Mucosa of descending colon (tissue), 3 donors: ENCODE measurements around the gene PTPRN2. TPM values are rescaled to one million over a fixed set of nuclear protein-coding genes. Genes with fewer than 3 reads are reported as not detected.

ENCODE experiments used
- ATAC-seq: fragments of 200-7000 bp; cut with Tn5 transposase; one replicate; pipeline ENCODE4 v1.9.1; 2020; ENCODE audit warnings: mild to moderate bottlenecking, moderate library complexity
- DNase-seq, 3 donors: peaks; one replicate each; pipeline ENCODE4 v3.0.0-alpha.2; 2020
- H3K36me3 ChIP-seq: fragments of 200-600 bp; one replicate; pipeline ENCODE4 v1.8.0; 2021; ENCODE audit warnings: low read depth, mild to moderate bottlenecking
- H3K4me1 ChIP-seq: fragments of 200-600 bp; one replicate; pipeline ENCODE4 v1.8.0; 2021; ENCODE audit warnings: low read depth, mild to moderate bottlenecking
- H3K4me3 ChIP-seq: fragments of 200-600 bp; one replicate; pipeline ENCODE4 v1.8.0; 2021; ENCODE audit warnings: mild to moderate bottlenecking
- H3K9me3 ChIP-seq: fragments of 200-600 bp; one replicate; pipeline ENCODE4 v1.8.0; 2021; ENCODE audit warnings: mild to moderate bottlenecking
- CTCF ChIP-seq: fragments of 200-600 bp; IDR thresholded peaks from one replicate; pipeline ENCODE4 v1.8.0; 2022; ENCODE audit warnings: antibody characterized with exemption, mild to moderate bottlenecking
- intact Hi-C, 2 donors: fragments of 100-400 bp; cut with DNase I in 1 of 2; cut with micrococcal nuclease in 1 of 2; formaldehyde crosslinking; loops; one replicate each; pipeline versions ENCODE4 v1.11.0 to v1.11.1; 2022; cut with DNase I, micrococcal nuclease
- total RNA-seq, 3 donors: library from RNA; stranded (reverse); fragmentation: NEBNext Ultra II Directional in 2 of 3; extraction: Animal tissue kit (Norgen Biotek cat#: 25700) in 2 of 3; gene quantifications; one replicate each; pipeline versions ENCODE4 v1.2.1 to v1.2.4, GENCODE V29; 2021 to 2023
- donor health status: DM: no; HTN: no; CAD: no; lungs with moderate emphysema.
- donor health status: DM: no; HTN: no; CAD: no.
- donor health status: DM: no; HTN: yes; CAD: no.

Gene PTPRN2
- total RNA-seq, 3 donors from 2014 or later = 12.5 to 28.0 (median 26.2) TPM

GRCh38 chr7:157637216-157637949 lies 950.2 kb downstream of the PTPRN2 start:
- no peak for ATAC-seq
- intact Hi-C loops = no loop called here
- peaks cover 3% of the 10 kb centered on the region for H3K9me3 ChIP-seq
- H3K4me1 ChIP-seq = no peaks in the 10 kb centered on the region
- no peaks in the 10 kb centered on the region for H3K36me3 ChIP-seq
- no peak for TF ChIP-seq CTCF
- H3K4me3 ChIP-seq = no peak overlapping the region
- no peak for DNase-seq

GRCh38 chr7:157635669-157636068 lies 952.0 kb downstream of the PTPRN2 start:
- DNase-seq (no peak), ATAC-seq (no peak)

GRCh38 chr7:157635148-157635500 lies 952.5 kb downstream of the PTPRN2 start:
- TF ChIP-seq CTCF = no peak
- no peak for ATAC-seq
- intact Hi-C loops = no loop called here

More at GRCh38 chr7:157635669-157636068, 952.0 kb downstream of the PTPRN2 start:
- Histone ChIP-seq H3K36me3 (no peaks in the 10 kb centered on the region), H3K4me3 (no peak overlapping the region), H3K9me3 (peaks cover 3% of the 10 kb centered on the region), H3K4me1 (no peaks in the 10 kb centered on the region)
- intact Hi-C loops = no loop called here
- no peak for TF ChIP-seq CTCF

GRCh38 chr7:157634401-157635147 lies 953.0 kb downstream of the PTPRN2 start:
- ATAC-seq = no peak
- Histone ChIP-seq H3K4me3 (no peak overlapping the region), H3K36me3 (no peaks in the 10 kb centered on the region), H3K9me3 (no peaks in the 10 kb centered on the region), H3K4me1 (no peaks in the 10 kb centered on the region)
- no peak for TF ChIP-seq CTCF
- intact Hi-C loops = no loop called here
- DNase-seq = no peak

More at GRCh38 chr7:157635148-157635500, 952.5 kb downstream of the PTPRN2 start:
- no peaks in the 10 kb centered on the region for H3K36me3 ChIP-seq
- no peak overlapping the region for H3K4me3 ChIP-seq
- H3K9me3 ChIP-seq = no peaks in the 10 kb centered on the region
- no peak for DNase-seq
- no peaks in the 10 kb centered on the region for H3K4me1 ChIP-seq

GRCh38 chr7:157633465-157634185 lies 954.0 kb downstream of the PTPRN2 start:
- no peaks in the 10 kb centered on the region for H3K36me3 ChIP-seq
- H3K9me3 ChIP-seq = no peaks in the 10 kb centered on the region
- no peak overlapping the region for H3K4me3 ChIP-seq
- DNase-seq (no peak), ATAC-seq (no peak)
- TF ChIP-seq CTCF = no peak
- no peaks in the 10 kb centered on the region for H3K4me1 ChIP-seq
- intact Hi-C loops = no loop called here
